A549 (cell line): ENCODE measurements around the gene NCDN. TPM values are rescaled to one million over a fixed set of nuclear protein-coding genes. Genes with fewer than 3 reads are reported as not detected.
"Not testable (repeated sequence)": the region's sequence is repeated elsewhere in the genome, so short reads cannot be mapped to it uniquely, and the experiment has no call there.

Source experiments
- ATAC-seq, 2 experiments: fragments of 200-7000 bp in 1 of 2; fragments of >200 bp in 1 of 2; cut with Nextera tagmentation in 1 of 2; cut with Tn5 transposase in 1 of 2; 3 replicates each; pipeline versions ENCODE4 v1.8.0 to v1.9.1; 2018 to 2020; ENCODE audit warnings: mild to moderate bottlenecking in 1 of 2, moderate library complexity in 1 of 2
- CTCF ChIA-PET: fragments of 300-600 bp; sonication (Branson Sonifier 250); formaldehyde crosslinking; extraction: SDS; loops from one replicate; lab custom pipeline; 2021; ENCODE audit warnings: antibody characterized with exemption, inconsistent platforms; lab: Yijun Ruan, JAX
- POLR2A ChIA-PET: fragments of 350-600 bp; formaldehyde crosslinking; extraction: SDS; loops from one replicate; lab custom pipeline; 2021; ENCODE audit warnings: antibody characterized with exemption, inconsistent platforms; lab: Yijun Ruan, JAX
- DNase-seq, 2 experiments: peaks; one replicate each; pipeline versions ENCODE4 v3.0.0 to v3.0.0-alpha.2; 2011 to 2016; ENCODE audit warnings: low read depth in 1 of 2, low spot score in 1 of 2
- FAIRE-seq: peaks from 2 replicates; lab custom pipeline; 2011; peaks lifted over from hg19 to GRCh38; lab: Jason Lieb, UNC
- H3K27ac ChIP-seq, 2 experiments: fragments of >200 bp; sonication (Bioruptor Twin); formaldehyde crosslinking; 3 replicates each; pipeline ENCODE4 v1.5.1; 2016 to 2017
- H3K4me1 ChIP-seq: fragments of >200 bp; sonication (Bioruptor Twin); formaldehyde crosslinking; 3 replicates; pipeline ENCODE4 v1.6.1; 2016
- H3K4me2 ChIP-seq: fragments of >200 bp; sonication (Bioruptor Twin); formaldehyde crosslinking; 3 replicates; pipeline ENCODE4 v1.6.1; 2016
- H3K4me3 ChIP-seq: fragments of >200 bp; sonication (Bioruptor Twin); formaldehyde crosslinking; 3 replicates; pipeline ENCODE4 v1.5.1; 2016
- H3K9me3 ChIP-seq: fragments of >200 bp; sonication (Bioruptor Twin); formaldehyde crosslinking; 3 replicates; pipeline ENCODE4 v1.6.1; 2016
- CBX2 ChIP-seq: fragments of 200-600 bp; sonication (generic); IDR thresholded peaks from 2 replicates; pipeline ENCODE4 v1.6.1; 2016; ENCODE audit warnings: low read depth, mild to moderate bottlenecking, borderline replicate concordance
- CHD4 ChIP-seq: fragments of 200-600 bp; sonication (generic); IDR thresholded peaks from 2 replicates; pipeline ENCODE4 v1.6.1; 2016; ENCODE audit warnings: antibody characterized with exemption, mild to moderate bottlenecking, borderline replicate concordance
- EHF ChIP-seq: fragments of 250-450 bp; sonication (Bioruptor Pico); IDR thresholded peaks from 2 replicates; pipeline ENCODE4 v1.5.0; 2020; ENCODE audit warnings: mild to moderate bottlenecking
- FOSL2 ChIP-seq, 2 experiments: fragments of 450-650 bp in 1 of 2; fragments of >200 bp in 1 of 2; sonication (Bioruptor Twin) in 1 of 2; formaldehyde crosslinking; IDR thresholded peaks; 2 replicates each; pipeline versions ENCODE4 v1.5.0 to v1.6.1; 2016 to 2020; ENCODE audit warnings: mild to moderate bottlenecking in 1 of 2, moderate library complexity in 1 of 2
- FOXS1 ChIP-seq: fragments of 250-450 bp; sonication (Bioruptor Pico); IDR thresholded peaks from 2 replicates; pipeline ENCODE4 v1.5.0; 2020; ENCODE audit warnings: mild to moderate bottlenecking, moderate library complexity
- JUNB ChIP-seq: fragments of >200 bp; sonication (Bioruptor Twin); formaldehyde crosslinking; IDR thresholded peaks from 2 replicates; pipeline ENCODE4 v1.6.1; 2016
- MAZ ChIP-seq: fragments of 150-350 bp; IDR thresholded peaks from 2 replicates; pipeline ENCODE4 v1.6.1; 2014; ENCODE audit warnings: antibody characterized with exemption, low read depth, low read length, borderline replicate concordance
- NR3C1 ChIP-seq: fragments of >200 bp; sonication (Bioruptor Twin); formaldehyde crosslinking; IDR thresholded peaks from 3 replicates; pipeline ENCODE4 v1.6.1; 2017
- POLR2A ChIP-seq: IDR thresholded peaks from 2 replicates; pipeline ENCODE4 v1.6.1; 2012; ENCODE audit warnings: mild to moderate bottlenecking, low read length
- POLR2AphosphoS2 ChIP-seq: conservative IDR thresholded peaks from 2 replicates; pipeline ENCODE4 v1.6.1; 2012; ENCODE audit warnings: low read length, improper control_type of control experiment, inconsistent platforms
- RARB ChIP-seq: fragments of 250-450 bp; sonication (Bioruptor Pico); IDR thresholded peaks from 2 replicates; pipeline ENCODE4 v1.8.0; 2021; ENCODE audit warnings: mild to moderate bottlenecking, moderate library complexity
- RCOR1 ChIP-seq: fragments of 150-350 bp; IDR thresholded peaks from 2 replicates; pipeline ENCODE4 v1.6.1; 2014; ENCODE audit warnings: antibody characterized with exemption, low read length, low read depth
- RNF2 ChIP-seq: fragments of 200-600 bp; sonication (generic); IDR thresholded peaks from 2 replicates; pipeline ENCODE4 v1.6.1; 2016; ENCODE audit warnings: low read depth, mild to moderate bottlenecking, antibody characterized with exemption, moderate library complexity, borderline replicate concordance
- TP53 ChIP-seq: fragments of 250-450 bp; sonication (Bioruptor Pico); IDR thresholded peaks from 2 replicates; pipeline ENCODE4 v1.5.0; 2021; ENCODE audit warnings: mild to moderate bottlenecking, moderate library complexity
- ZNF302 ChIP-seq: fragments of 250-450 bp; sonication (Bioruptor Pico); IDR thresholded peaks from 2 replicates; pipeline ENCODE4 v1.9.0; 2021; ENCODE audit warnings: inconsistent platforms, mild to moderate bottlenecking, moderate library complexity
- WGBS: methylation state at CpG from one replicate; pipeline ENCODE4 v1.1.6; 2017; ENCODE audit errors: missing lambda C conversion rate; 5-methylcytosine and 5-hydroxymethylcytosine counted together
- polyA plus RNA-seq, 4 experiments: library from polyadenylated mRNA; depleted of rRNA in 3 of 4; stranded (reverse); fragments of >200 nt; fragmentation: RNase III in 1 of 4; extraction: RNeasy Plus Mini Kit Qiagen cat#74134 plus additional on column Dnase treatment in 1 of 4; gene quantifications; 2 replicates in 3 of 4; 3 replicates in 1 of 4; pipeline ENCODE4 v1.2.3, GENCODE V29; 2011 to 2017
- TF ChIP-seq, protein P1 (sequence below): fragments of 250-450 bp; sonication (Bioruptor Pico); IDR thresholded peaks from 2 replicates; pipeline ENCODE4 v1.5.0; 2020; ENCODE audit warnings: low read depth, mild to moderate bottlenecking, moderate library complexity
- TF ChIP-seq, protein P2 (sequence below): IDR thresholded peaks from 2 replicates; pipeline ENCODE4 v1.6.1; 2012
- TF ChIP-seq, protein P3 (sequence below): fragments of >200 bp; sonication (Bioruptor Twin); formaldehyde crosslinking; IDR thresholded peaks from 3 replicates; pipeline ENCODE4 v1.6.1; 2016
- TF ChIP-seq, protein P4 (sequence below): fragments of 200-600 bp; sonication (generic); IDR thresholded peaks from 2 replicates; pipeline ENCODE4 v1.6.1; 2016; ENCODE audit warnings: antibody characterized with exemption, mild to moderate bottlenecking, moderate library complexity

Gene NCDN
- polyA plus RNA-seq, 2 of the 4 experiments (the other 2 are of a cell fraction): 7.0 to 16.8 TPM

DNA sequence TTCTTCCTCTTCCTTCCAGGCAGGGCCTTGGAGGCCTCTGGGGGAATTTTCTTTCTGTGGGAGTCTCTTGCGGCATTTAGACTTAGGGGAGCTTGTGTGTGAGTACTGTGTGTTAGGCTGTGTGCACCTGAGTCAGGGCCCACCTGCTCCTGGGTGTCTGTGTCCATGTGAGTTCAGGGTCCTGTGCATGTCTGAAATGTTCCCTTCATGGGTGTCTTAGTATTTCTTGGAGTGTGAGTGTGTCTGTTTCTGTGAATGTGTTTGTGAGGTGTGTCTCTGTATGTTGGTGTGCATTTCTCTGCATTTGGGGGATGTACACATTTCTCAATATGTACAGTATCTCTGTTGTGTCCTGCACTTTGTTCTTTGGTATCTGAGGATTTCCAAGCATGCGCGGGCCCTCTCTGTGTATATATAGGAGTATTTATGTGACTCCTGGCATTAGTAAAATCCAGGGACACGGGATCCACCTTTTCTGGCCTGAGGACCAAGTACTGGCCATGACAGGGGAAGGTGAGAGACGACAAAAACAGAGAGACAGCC is 17.9 kb downstream of the NCDN start:
- DNase-seq: no peak
- Histone ChIP-seq H3K9me3 (no peaks in the 10 kb centered on the region), H3K4me2 (no peak overlapping the region), H3K4me3 (no peak overlapping the region), H3K4me1 (no peaks in the 10 kb centered on the region), H3K27ac (no peak overlapping the region)
- TF ChIP-seq EHF (CRISPR knock-in tag): no peak
- no peak for TF ChIP-seq FOSL2 (IDR thresholded peaks at IDR 0.05)
- TF ChIP-seq FOSL2 (CRISPR knock-in tag; IDR thresholded peaks at IDR 0.05): no peak
- no peak for TF ChIP-seq RNF2
- no peak for TF ChIP-seq MAZ
- TF ChIP-seq, protein P1, sequence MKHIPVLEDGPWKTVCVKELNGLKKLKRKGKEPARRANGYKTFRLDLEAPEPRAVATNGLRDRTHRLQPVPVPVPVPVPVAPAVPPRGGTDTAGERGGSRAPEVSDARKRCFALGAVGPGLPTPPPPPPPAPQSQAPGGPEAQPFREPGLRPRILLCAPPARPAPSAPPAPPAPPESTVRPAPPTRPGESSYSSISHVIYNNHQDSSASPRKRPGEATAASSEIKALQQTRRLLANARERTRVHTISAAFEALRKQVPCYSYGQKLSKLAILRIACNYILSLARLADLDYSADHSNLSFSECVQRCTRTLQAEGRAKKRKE (CRISPR knock-in tag): no peak
- no peak for FAIRE-seq
- CTCF ChIA-PET: no interaction called here
- ATAC-seq: no peak
- 71% methylated on average over 5 of the region's 5 CpGs for WGBS
- POLR2A ChIA-PET: no interaction called here

DNA sequence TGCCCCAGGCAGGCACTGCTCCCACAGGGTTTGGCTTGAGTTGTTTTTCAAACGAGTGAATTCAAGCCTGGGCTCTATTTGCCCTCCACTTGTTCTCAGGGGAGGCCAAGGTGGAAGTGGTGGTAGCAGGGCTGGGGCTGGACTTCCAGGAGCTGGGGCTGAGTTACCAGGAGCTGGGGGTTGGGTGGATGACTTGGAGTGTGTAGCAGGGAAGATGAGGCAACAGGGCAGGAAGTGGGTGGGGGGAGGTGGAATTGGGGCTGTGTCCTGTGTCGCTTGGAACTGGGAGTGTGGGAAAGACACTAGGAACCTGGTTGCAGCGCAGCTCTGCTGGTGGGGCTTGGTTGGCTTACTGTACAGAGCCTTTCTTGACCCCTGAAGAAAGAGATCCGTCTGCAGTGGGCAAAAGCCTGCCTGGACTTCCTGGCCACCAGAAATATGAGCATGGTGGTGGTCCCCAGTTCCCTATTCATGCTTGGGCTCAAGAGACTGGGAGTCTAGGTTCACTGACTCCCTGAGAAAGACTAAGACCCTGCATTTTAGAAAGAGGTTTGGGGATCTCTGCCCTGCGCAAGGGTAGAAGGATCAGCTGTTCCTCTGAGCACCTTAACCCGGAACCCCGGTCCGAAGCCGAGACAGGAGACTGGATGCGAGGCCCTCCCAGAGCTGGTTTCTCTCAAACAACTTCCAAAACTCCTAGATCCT is 18.6 kb downstream of the NCDN start:
- 84% methylated on average over 8 of the region's 10 CpGs for WGBS
- H3K4me1 ChIP-seq: no peaks in the 10 kb centered on the region
- CTCF ChIA-PET: interaction anchor here (1.0 kb wide), 1 partner anchor 12 kb away, joined by 4 read pairs; no protein-coding TSS in a partner anchor

DNA sequence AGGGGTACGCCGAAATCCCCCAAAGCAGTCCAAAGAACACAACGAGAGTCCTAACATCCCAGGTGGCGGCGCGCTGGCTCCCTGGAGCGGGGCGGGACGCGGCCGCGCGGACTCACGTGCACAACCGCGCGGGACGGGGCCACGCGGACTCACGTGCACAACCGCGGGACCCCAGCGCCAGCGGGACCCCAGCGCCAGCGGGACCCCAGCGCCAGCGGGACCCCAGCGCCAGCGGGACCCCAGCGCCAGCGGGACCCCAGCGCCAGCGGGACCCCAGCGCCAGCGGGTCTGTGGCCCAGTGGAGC is 19.1 kb downstream of the NCDN start:
- POLR2A ChIA-PET, H3K4me1 ChIP-seq, DNase-seq, H3K4me3 ChIP-seq, H3K4me2 ChIP-seq, H3K9me3 ChIP-seq, FAIRE-seq, H3K27ac ChIP-seq, ATAC-seq: not testable (repeated sequence)
- WGBS: 95% methylated on average over 21 of the region's 37 CpGs
- CTCF ChIA-PET: interaction anchor here (1.0 kb wide), 1 partner anchor 12 kb away, joined by 4 read pairs; no protein-coding TSS in a partner anchor

More for the DNA sequence above, 18.6 kb downstream of the NCDN start:
- POLR2A ChIA-PET: no interaction called here
- no peak overlapping the region for H3K4me3 ChIP-seq
- FAIRE-seq: no peak
- no peak for TF ChIP-seq ZNF302 (CRISPR knock-in tag)
- no peak for TF ChIP-seq CBX2
- no peak overlapping the region for H3K4me2 ChIP-seq
- DNase-seq: no peak
- ATAC-seq: no peak
- H3K27ac ChIP-seq: no peak overlapping the region
- H3K9me3 ChIP-seq: no peaks in the 10 kb centered on the region

DNA sequence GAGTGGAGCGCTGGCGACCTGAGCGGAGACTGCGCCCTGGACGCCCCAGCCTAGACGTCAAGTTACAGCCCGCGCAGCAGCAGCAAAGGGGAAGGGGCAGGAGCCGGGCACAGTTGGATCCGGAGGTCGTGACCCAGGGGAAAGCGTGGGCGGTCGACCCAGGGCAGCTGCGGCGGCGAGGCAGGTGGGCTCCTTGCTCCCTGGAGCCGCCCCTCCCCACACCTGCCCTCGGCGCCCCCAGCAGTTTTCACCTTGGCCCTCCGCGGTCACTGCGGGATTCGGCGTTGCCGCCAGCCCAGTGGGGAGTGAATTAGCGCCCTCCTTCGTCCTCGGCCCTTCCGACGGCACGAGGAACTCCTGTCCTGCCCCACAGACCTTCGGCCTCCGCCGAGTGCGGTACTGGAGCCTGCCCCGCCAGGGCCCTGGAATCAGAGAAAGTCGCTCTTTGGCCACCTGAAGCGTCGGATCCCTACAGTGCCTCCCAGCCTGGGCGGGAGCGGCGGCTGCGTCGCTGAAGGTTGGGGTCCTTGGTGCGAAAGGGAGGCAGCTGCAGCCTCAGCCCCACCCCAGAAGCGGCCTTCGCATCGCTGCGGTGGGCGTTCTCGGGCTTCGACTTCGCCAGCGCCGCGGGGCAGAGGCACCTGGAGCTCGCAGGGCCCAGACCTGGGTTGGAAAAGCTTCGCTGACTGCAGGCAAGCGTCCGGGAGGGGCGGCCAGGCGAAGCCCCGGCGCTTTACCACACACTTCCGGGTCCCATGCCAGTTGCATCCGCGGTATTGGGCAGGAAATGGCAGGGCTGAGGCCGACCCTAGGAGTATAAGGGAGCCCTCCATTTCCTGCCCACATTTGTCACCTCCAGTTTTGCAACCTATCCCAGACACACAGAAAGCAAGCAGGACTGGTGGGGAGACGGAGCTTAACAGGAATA is 19.7 kb downstream of the NCDN start:
- H3K9me3 ChIP-seq: no peaks in the 10 kb centered on the region
- ATAC-seq: no peak
- H3K27ac ChIP-seq: no peak overlapping the region
- WGBS: 91% methylated on average over 22 of the region's 70 CpGs
- ChIA-PET POLR2A (interaction anchor here (0.5 kb wide), 1 partner anchor 121 kb away, joined by 6 read pairs; no protein-coding TSS in a partner anchor), CTCF (interaction anchor here (1.0 to 3.1 kb wide), 3 partner anchors 13 to 138 kb away, joined by 3 to 12 read pairs (median 4); no protein-coding TSS in a partner anchor)
- H3K4me2 ChIP-seq: no peak overlapping the region
- H3K4me3 ChIP-seq: no peak overlapping the region
- DNase-seq: no peak
- H3K4me1 ChIP-seq: no peaks in the 10 kb centered on the region
- FAIRE-seq: no peak
- TF ChIP-seq TP53 (CRISPR knock-in tag): no peak
- TF ChIP-seq, protein P2, sequence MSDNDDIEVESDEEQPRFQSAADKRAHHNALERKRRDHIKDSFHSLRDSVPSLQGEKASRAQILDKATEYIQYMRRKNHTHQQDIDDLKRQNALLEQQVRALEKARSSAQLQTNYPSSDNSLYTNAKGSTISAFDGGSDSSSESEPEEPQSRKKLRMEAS: no peak
- TF ChIP-seq, protein P3, sequence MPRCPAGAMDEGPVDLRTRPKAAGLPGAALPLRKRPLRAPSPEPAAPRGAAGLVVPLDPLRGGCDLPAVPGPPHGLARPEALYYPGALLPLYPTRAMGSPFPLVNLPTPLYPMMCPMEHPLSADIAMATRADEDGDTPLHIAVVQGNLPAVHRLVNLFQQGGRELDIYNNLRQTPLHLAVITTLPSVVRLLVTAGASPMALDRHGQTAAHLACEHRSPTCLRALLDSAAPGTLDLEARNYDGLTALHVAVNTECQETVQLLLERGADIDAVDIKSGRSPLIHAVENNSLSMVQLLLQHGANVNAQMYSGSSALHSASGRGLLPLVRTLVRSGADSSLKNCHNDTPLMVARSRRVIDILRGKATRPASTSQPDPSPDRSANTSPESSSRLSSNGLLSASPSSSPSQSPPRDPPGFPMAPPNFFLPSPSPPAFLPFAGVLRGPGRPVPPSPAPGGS: no peak
- TF ChIP-seq, protein P4, sequence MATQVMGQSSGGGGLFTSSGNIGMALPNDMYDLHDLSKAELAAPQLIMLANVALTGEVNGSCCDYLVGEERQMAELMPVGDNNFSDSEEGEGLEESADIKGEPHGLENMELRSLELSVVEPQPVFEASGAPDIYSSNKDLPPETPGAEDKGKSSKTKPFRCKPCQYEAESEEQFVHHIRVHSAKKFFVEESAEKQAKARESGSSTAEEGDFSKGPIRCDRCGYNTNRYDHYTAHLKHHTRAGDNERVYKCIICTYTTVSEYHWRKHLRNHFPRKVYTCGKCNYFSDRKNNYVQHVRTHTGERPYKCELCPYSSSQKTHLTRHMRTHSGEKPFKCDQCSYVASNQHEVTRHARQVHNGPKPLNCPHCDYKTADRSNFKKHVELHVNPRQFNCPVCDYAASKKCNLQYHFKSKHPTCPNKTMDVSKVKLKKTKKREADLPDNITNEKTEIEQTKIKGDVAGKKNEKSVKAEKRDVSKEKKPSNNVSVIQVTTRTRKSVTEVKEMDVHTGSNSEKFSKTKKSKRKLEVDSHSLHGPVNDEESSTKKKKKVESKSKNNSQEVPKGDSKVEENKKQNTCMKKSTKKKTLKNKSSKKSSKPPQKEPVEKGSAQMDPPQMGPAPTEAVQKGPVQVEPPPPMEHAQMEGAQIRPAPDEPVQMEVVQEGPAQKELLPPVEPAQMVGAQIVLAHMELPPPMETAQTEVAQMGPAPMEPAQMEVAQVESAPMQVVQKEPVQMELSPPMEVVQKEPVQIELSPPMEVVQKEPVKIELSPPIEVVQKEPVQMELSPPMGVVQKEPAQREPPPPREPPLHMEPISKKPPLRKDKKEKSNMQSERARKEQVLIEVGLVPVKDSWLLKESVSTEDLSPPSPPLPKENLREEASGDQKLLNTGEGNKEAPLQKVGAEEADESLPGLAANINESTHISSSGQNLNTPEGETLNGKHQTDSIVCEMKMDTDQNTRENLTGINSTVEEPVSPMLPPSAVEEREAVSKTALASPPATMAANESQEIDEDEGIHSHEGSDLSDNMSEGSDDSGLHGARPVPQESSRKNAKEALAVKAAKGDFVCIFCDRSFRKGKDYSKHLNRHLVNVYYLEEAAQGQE: no peak
- TF ChIP-seq RARB (CRISPR knock-in tag): no peak
- TF ChIP-seq POLR2A: no peak
- TF ChIP-seq, protein P1 (CRISPR knock-in tag): no peak
- TF ChIP-seq RCOR1: no peak
- no peak for TF ChIP-seq CBX2
- TF ChIP-seq JUNB: no peak
- TF ChIP-seq NR3C1: no peak
- TF ChIP-seq FOXS1 (CRISPR knock-in tag): no peak
- no peak for TF ChIP-seq POLR2AphosphoS2
- no peak for TF ChIP-seq CHD4
